ENCODE data around the gene RASGRP3. TPM values are rescaled to one million over a fixed set of nuclear protein-coding genes. Genes with fewer than 3 reads are reported as not detected.
A peak's percentile ranks its signal among the peaks of the same experiment; 100 is the strongest.

RASGRP3 gene
- total and polyA plus RNA-seq, 12 donors = 14.9 to 77.4 (median 64.4) TPM

DNA sequence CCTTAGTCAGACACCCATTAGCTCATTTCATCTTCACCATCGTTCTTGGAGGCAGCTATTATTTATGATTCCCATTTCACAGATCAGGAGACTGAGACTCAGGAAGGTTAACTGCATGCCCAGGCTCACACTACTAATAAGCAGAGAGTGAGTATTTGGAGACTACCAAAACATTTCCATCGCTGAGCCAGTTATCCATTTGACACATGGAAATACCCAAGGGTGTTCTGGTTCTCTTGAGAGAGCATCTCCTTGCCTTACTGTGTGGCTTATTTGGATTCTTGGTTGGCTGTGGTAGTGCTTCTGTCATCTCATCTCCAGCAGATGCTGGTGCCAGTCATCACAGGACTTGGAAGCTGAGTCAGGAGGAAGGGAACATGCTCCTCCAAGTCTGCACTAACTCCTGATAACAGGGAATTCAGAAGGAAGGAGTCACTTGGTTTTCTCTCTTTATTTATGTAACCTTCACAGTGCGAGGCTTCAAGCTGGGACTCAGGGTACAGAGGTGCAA is 55.2 kb downstream of the RASGRP3 start:
- H3K4me1 ChIP-seq = peaks cover 0 to 36% (median 28%) of the 10 kb centered on the region in 9 donors
- H3K36me3 ChIP-seq = peaks cover 0 to 92% (median 8%) of the 10 kb centered on the region in 9 donors
- no peak for DNase-seq
- 65 to 74% methylated on average over 3 of the region's 3 CpGs for WGBS, 2 donors
- no peaks in the 10 kb centered on the region for H3K27me3 ChIP-seq
- H3K9me3 ChIP-seq = peaks cover 0 to 3% (median 0%) of the 10 kb centered on the region in 11 donors
- no peak for TF ChIP-seq CTCF (IDR thresholded peaks at IDR 0.05)
- peak overlapping the region in 7 of 10 donors; percentile 8 to 77 (median 32) for H3K27ac ChIP-seq
- no peak for ATAC-seq
- H3K4me3 ChIP-seq = no peak overlapping the region
- intact Hi-C loops (cut with DNase I) = loop anchor here in 3 of 10 donors (10.0 kb wide), 1 partner anchor 57 kb away; the partner anchor contains the start of gene RASGRP3 (in 3 of the 3)

DNA sequence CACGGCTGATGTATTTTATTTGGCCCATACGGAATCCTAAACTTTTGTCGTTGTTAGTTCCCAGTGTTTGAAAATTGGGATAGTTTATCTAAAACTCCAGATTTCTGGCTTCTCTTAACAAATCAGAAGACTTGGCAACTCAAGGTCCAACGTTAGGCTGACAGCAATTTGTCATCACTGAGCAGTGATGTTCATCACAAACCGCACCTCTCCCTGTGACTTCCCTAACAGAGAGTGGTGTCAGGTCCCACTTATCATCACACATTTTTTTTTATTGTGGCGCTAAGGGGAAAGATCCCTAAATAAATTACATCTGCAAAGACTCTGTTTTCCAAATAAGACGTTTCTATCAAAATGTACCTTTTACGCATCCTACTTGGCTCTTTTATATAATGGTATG is 55.7 kb downstream of the RASGRP3 start:
- no peak for TF ChIP-seq CTCF (IDR thresholded peaks at IDR 0.05)
- Histone ChIP-seq H3K9me3 (peaks cover 0 to 8% (median 0%) of the 10 kb centered on the region in 11 donors), H3K27me3 (no peaks in the 10 kb centered on the region), H3K4me1 (peaks cover 0 to 36% (median 28%) of the 10 kb centered on the region in 9 donors), H3K4me3 (no peak overlapping the region), H3K36me3 (peaks cover 0 to 92% (median 10%) of the 10 kb centered on the region in 9 donors), H3K27ac (peak overlapping the region in 8 of 10 donors; percentile 11 to 77 (median 40))
- intact Hi-C loops (cut with DNase I) = loop anchor here in 3 of 10 donors (10.0 kb wide), 1 partner anchor 57 kb away; the partner anchor contains the start of gene RASGRP3 (in 3 of the 3)
- no peak for DNase-seq
- 34 to 38% methylated on average over 8 of the region's 8 CpGs for WGBS, 2 donors
- no peak for ATAC-seq

- Histone ChIP-seq H3K9me3 (peaks cover 0 to 11% (median 0%) of the 10 kb centered on the region in 11 donors), H3K4me1 (peaks cover 0 to 36% (median 28%) of the 10 kb centered on the region in 9 donors), H3K27ac (peak overlapping the region in 9 of 10 donors; percentile 20 to 77 (median 48)), H3K36me3 (peaks cover 0 to 92% (median 10%) of the 10 kb centered on the region in 9 donors), H3K27me3 (no peaks in the 10 kb centered on the region), H3K4me3 (no peak overlapping the region)
- 48 to 50% methylated on average over 2 of the region's 2 CpGs for WGBS, 2 donors
- no peak for TF ChIP-seq CTCF (IDR thresholded peaks at IDR 0.05)
- intact Hi-C loops (cut with DNase I) = loop anchor here in 3 of 10 donors (10.0 kb wide), 1 partner anchor 58 kb away; the partner anchor contains the start of gene RASGRP3 (in 3 of the 3)
- DNase-seq (no peak), ATAC-seq (peak in 5 of 8 donors; percentile 39 to 64 (median 52))
Measured at GRCh38 chr2:33532966-33533365, 56.5 kb downstream of the RASGRP3 start.

GRCh38 chr2:33535421-33535820 is 59.0 kb downstream of the RASGRP3 start:
- Histone ChIP-seq H3K4me1 (peaks cover 0 to 41% (median 27%) of the 10 kb centered on the region in 9 donors), H3K4me3 (no peak overlapping the region), H3K27me3 (no peaks in the 10 kb centered on the region), H3K27ac (peak overlapping the region in 9 of 10 donors; percentile 19 to 80 (median 74)), H3K9me3 (peaks cover 0 to 11% (median 0%) of the 10 kb centered on the region in 11 donors), H3K36me3 (peaks cover 0 to 89% (median 10%) of the 10 kb centered on the region in 9 donors)
- TF ChIP-seq CTCF (IDR thresholded peaks at IDR 0.05) = no peak
- WGBS, 2 donors = 33 to 44% methylated on average over 3 of the region's 3 CpGs
- ATAC-seq (peak; percentile 75 to 95 (median 88)), DNase-seq (peak; percentile 37 to 57)
- intact Hi-C loops (cut with DNase I) = loop anchor here in 3 of 10 donors (10.0 kb wide), 1 partner anchor 61 kb away; the partner anchor contains the start of gene RASGRP3 (in 3 of the 3)

Data from heart right ventricle (tissue), 16 donors.